GM19193 (cell line): ENCODE results near the gene KYNU.

Experiments
- POLR2A ChIP-seq: IDR thresholded peaks from 4 replicates; pipeline ENCODE4 v1.6.1; 2011; ENCODE audit not compliant: insufficient read depth, insufficient read length; ENCODE audit errors: extremely low read depth

KYNU gene

DNA sequence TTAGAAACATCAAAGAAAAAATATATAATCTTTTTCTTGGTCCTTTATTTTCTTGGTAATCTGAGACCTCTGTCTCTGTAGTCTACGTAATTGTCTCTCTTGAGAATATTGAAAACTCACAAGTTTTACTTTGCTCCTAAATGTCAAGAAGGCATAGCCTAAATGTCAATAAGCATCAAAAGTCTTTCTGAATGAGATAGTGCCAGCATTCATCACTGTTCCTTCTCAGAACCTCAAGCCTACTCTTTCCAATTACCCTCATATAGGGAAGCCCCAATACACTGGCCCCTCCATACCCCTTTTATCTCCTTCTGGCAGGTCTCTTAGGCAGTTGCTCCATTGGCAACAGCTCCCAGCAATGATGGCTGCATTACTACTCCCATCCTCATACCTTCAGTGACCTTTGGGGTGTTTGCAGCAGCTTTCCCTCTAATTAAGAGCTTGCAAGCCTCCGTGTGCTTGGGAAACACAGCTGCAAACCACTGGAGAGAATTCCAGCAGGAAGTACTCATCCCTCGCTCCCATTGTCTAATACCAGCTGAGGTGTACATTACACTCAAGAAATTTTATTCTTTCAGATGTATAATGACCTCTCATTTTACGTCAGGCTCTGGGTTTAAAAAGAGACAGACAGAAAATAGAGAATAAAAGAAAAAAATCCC is 95.8 kb downstream of the KYNU start:
- TF ChIP-seq POLR2A = no peak

DNA sequence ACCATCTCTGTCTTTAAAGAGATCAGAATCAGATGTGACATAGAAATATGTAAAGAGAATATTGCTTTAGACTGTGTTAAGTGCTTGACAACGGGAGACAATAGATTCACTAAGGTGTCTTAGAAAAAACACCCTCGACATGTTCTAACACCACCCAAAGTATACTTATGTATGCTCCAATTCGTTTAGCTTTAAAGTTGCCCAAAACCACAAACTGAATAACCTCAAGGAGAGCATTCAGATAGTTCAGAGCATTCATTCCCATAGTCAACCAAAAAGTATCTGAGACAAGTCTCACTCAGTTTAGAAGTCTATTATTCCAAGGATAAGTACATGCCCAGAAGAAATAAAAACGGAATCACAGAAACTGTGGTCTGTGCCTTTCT is 96.4 kb downstream of the KYNU start:
- TF ChIP-seq POLR2A = no peak

DNA sequence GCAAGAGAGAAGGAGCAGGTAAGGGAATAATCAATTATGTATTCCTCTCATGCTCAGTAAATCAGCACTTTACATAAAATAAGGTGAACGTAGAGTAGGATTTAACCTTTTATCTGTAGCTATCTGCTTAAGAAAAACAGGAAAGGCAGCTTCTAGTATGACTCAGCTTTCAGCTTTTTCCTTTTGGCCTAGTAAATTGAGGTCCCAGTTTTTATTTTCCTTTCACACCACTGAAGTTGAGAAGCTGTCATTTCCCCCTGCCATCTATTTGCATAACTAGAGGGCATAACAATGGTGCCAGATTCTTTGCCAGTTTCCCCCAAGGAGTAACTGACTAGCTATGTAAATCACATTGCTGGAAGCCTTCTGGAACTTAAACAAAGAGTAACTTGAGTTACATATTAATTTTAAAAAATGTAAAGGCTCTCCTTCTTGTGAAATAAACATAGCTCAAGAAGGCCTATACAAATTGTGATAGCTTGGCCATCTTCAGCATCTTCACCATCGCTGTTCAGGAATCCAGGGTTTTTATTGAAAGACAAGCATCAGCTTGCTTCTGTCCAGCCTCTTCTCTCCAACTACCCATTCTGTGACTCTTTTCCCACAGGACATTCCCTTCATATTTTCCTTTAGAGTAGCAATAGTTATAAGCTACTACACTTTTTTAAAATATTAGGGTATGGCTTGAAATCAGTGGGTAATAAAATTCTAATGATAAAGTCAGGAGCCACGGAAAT is 97.0 kb downstream of the KYNU start:
- no peak for TF ChIP-seq POLR2A

DNA sequence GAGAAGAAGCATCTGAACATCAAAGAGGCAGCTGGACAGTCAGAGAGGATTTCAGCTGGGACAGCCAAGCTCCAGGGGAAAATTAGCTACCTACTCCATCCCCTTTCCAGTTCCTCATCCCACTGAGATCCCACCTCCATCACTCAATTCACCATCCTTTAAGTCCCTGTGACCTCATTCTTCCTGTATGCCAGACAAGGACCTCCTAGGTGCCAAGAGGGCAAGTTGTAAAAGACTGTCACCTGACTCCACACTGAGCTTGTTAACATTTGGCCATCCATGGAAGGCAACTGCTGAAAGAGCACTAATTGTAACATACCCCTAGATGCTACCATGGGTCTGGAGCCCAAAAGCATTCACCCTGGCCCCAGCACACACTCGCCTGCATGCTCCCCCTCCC is 97.8 kb downstream of the KYNU start:
- TF ChIP-seq POLR2A = no peak

DNA sequence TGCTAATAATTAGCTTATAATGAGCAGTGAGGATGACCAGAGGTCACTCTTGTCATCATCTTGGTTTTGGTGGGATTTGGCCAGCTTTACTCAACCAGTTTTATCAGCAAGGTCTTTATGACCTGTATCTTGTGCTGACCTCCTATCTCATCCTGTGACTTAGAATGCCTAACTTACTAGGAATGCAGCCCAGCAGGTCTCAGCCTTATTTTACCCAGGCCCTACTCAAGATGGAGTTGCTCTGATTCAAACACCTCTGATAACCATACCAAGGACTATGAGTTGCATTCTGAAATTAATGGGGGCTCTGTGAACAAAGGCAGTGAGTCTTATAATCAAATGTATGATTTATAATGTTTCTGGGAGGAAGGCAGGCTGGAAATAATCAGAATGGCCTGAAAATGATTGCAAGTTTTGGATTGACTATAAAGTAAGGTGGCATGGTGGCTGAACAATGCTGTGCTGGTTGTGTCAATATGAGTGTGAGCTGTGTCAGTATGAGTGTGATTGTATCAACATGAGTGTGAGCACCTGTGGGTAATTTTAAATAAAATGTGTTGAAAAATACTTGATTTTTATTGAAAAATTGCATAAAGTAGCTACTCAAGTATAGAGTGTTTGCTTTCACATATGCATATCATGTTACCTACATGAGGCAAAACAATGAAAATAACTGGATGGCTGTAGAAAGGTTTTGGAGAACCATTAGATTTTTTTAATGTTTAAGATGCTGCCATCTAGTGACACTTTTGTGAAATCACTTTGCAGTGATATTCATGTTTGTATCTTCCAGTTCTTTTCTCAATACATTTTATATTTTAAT is 103.0 kb downstream of the KYNU start:
- TF ChIP-seq POLR2A = no peak

DNA sequence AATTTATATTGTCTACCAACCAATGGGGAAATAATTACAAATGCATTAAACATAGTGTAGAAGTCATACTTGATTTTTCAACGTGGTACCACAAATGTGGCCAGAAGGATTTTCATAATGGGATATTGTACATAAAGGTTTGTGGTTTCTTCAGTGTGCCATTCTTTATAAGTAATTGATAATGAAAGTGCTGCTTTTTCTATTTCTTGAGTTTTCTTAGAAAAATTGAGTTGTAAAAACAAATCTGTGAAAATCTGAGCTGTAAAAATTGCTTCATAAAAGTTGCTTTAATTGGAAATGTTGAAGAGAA is 103.6 kb downstream of the KYNU start:
- no peak for TF ChIP-seq POLR2A

DNA sequence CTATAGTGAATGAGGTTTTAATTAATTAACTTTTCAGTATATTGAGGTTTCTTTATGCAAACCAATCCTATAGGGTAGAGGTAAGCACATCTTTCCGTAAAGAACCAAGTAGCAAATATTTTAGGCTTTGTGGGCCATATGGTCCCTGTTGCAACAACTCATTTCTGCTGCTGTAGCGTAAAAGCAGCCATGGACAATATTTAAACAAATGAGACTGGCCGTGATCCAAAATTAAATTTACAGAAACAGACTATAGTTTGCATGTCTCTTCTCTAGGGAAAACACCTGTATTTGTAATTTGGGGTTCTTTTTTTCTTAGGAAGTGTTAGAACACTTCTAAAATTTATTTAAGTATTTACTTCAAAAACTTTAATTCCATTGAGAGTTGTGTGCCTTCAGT is 104.3 kb downstream of the KYNU start:
- TF ChIP-seq POLR2A = no peak

DNA sequence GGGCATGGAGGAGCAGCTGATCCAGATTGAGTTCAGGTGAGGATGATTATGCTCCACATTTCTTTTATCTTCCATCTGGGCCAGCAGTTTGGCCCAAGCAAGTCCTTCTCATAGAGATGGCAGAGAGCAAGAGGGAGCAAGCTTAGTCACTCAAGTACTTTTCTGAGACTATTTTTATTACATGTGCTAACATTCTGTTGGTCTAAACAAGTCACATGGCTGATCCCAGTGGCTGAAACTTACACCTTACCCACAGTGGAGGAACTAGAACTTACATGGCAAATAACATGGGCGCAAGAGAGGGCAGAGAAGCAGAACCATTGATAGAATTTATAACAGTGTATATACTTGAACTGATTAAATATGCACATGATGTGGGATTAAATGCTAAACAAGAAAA is 105.7 kb downstream of the KYNU start:
- TF ChIP-seq POLR2A = no peak

DNA sequence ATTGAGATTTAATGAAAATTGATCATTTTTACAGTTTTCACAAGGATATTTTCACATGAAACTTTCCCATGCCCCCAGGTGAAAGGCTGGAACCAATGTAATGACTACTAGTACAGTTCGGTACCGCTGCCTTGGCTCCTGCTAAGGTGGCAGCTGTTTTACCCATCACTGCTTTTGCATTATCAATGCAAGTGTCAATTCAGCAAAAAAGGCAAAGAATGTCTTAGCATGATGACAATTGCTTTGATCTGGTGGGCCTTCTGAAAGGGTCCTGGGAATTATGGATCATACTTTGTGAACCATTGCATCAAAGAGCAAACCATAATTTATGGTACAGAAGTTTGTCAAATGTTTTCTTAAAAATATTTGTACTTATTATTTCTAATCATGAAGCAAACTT is 107.2 kb downstream of the KYNU start:
- TF ChIP-seq POLR2A = no peak

DNA sequence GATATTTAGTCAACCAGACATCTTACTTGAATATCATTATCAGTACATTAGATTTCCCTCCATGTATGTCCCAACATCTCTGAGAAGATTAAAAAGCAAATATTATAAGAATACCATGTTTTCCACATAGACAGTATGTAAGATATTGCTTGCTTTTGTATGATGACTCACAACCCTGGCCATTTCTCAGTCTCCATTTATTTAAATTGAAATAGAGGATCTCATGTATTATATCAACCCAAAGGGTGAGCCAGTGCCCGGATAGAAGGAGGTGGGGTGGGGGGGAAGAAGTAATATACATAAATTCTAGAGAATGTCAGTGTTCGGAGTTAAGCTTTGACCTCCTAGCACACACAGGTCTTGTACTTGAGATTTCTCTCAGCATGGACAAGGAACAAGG is 109.6 kb downstream of the KYNU start:
- TF ChIP-seq POLR2A = no peak

DNA sequence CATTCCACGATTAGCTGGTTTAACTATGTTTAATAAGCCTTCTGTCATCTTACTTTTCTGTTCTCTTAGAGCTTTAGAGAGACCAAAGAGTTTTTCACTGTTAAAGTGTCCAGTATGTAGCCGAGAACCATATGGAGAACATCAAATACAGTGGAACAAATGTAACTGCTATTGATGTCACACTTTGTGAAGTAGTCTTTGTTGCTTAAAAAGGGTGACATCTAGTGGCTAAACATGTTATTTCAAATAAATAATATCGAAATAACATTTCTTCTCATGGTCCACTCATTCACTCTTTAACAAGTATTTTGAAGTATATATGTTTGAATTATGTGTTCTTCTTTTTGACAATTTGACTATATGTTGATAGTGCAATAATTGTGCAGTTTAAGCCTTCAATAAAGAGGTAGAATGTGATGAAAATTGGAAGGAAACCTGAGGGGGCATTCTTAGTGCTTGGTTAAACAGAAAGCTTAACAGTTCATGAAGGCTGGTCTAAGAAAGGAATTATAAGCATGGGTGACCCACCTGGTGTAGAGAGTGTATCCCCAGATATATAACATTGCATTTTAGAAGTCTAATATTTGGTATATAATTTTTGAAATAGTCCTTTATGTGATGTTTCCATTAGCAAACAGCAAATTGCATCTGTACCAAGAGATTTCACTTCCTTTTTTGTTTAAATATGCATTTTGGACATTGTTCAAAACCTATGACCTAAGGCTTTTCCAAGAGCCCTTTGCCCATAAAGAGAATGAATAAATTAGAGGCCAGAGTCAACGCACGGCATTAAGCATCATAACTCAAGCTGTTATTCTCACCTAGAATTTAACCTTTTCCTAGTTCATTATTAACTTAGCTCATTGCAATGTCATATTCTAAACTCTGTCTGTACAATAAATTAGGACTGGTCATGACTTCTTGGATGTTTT is 112.1 kb downstream of the KYNU start:
- no peak for TF ChIP-seq POLR2A

DNA sequence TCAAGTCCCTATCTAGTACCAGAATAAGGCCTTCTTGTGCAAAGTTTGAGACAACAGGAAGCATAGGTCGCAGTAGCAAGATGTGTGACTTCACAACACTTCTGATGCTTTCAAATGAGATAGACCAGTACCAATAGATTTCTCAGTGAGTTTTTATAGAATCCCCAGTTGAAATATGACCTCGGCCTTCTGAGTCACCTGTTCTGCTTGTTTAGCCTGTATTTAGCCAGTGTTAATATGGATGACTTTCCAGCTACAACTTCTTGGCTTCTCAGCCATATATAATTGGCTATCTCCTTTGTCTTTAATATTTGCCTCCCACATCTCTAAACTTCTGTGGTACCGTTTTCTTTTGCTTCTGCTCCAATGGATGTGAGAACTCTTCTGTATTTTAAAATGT is 113.8 kb downstream of the KYNU start:
- TF ChIP-seq POLR2A = no peak

DNA sequence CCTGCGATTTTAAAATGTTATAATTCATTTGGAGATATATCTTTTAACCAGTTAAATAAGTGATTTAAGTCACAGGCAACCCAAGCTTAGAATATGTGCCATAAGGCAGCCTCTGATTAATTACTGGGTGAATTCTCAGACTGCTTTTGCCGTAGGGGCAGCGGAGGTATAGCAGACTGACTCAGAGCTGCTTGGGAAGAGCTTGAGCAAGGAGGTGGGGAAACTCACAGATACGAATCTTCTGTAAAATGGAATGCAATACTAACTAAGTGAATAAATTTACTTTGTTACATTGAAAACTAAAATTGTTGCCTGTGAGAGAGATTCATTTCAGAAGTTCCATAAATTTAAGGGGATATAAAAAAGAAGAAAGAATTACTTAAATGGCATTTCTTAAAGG is 115.4 kb downstream of the KYNU start:
- no peak for TF ChIP-seq POLR2A

DNA sequence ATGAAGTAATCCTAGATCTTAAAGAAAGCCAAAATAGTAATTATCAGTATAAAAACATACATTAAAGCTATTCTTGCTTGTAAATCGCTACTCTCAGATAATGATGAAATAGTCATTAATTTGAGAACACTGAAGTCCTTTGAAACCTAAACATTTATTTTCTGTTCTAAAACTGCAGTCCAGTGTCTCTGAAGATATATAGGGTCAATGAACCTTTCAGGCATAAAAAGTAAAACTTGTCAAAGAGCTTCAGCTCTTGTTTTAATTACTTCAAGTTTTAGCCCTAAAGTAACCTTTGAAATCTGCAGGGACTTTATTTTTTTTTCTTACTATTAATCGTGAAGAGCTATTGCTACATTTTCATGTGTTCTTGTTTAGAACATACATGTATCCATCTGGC is 116.3 kb downstream of the KYNU start:
- TF ChIP-seq POLR2A = no peak

DNA sequence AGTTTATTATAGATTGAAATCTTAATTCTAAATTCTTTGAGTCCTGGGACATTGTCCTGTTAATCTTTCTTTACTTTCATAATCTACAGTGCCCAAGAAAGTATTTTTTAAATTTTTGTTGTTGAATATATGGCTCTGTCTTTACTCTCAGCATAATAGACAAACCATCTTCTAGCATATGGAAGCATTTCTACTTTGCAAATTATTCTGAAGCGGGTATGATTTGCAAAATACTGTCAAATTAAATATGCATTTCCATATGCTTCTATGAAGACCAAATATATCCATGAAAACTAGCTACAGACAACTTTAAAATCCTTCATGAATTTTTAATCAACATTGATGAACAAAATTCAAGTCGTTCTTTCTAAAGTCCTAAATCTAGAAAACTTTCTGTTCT is 117.2 kb downstream of the KYNU start:
- TF ChIP-seq POLR2A = no peak
